Hippocampal formation (tissue), 2 donors: ENCODE data around the gene SMC1B.
"Not testable (repeated sequence)": the region's sequence is repeated elsewhere in the genome, so short reads cannot be mapped to it uniquely, and the experiment has no call there.

Experiments used
- DNase-seq, 2 donors: peaks; one replicate each; lab custom pipeline; 2025; lab: John Stamatoyannopoulos, UW

SMC1B gene

GRCh38 chr22:45421349-45422055, 8.1 kb upstream of the SMC1B start:
- no peak for DNase-seq

GRCh38 chr22:45420539-45420938, 7.1 kb upstream of the SMC1B start:
- no peak for DNase-seq

- DNase-seq = no peak
These were observed 6.6 kb upstream of the SMC1B start for GRCh38 chr22:45420011-45420410.

- no peak for DNase-seq
These were observed 5.4 kb upstream of the SMC1B start for GRCh38 chr22:45418770-45419138.

- DNase-seq = no peak
These were observed 4.8 kb upstream of the SMC1B start for GRCh38 chr22:45418056-45418769.

GRCh38 chr22:45413013-45413367, 409 bp downstream of the SMC1B start:
- no peak for DNase-seq

- DNase-seq = no peak
These were observed 5.6 kb downstream of the SMC1B start for GRCh38 chr22:45407793-45408192.

- DNase-seq = no peak
These were observed 10.9 kb downstream of the SMC1B start for GRCh38 chr22:45402466-45402985.

GRCh38 chr22:45399712-45400445, 13.5 kb downstream of the SMC1B start:
- no peak for DNase-seq

- DNase-seq = no peak
These were observed 15.2 kb downstream of the SMC1B start for GRCh38 chr22:45398214-45398613.

- DNase-seq = no peak
These were observed 15.6 kb downstream of the SMC1B start for GRCh38 chr22:45397806-45398205.

GRCh38 chr22:45389546-45389945, 23.9 kb downstream of the SMC1B start:
- no peak for DNase-seq

- DNase-seq = no peak
These were observed 32.1 kb downstream of the SMC1B start for GRCh38 chr22:45381348-45381747.

- DNase-seq = no peak
These were observed 36.7 kb downstream of the SMC1B start for GRCh38 chr22:45376703-45377102.

- DNase-seq = no peak
These were observed 37.4 kb downstream of the SMC1B start for GRCh38 chr22:45376009-45376408.

- DNase-seq = not testable (repeated sequence)
These were observed 39.8 kb downstream of the SMC1B start for GRCh38 chr22:45373592-45373991.

- no peak for DNase-seq
These were observed 46.7 kb downstream of the SMC1B start for GRCh38 chr22:45366713-45367112.

GRCh38 chr22:45359627-45360026, 53.8 kb downstream of the SMC1B start:
- DNase-seq = no peak

GRCh38 chr22:45358127-45358526, 55.3 kb downstream of the SMC1B start:
- no peak for DNase-seq

- DNase-seq = no peak
These were observed 55.9 kb downstream of the SMC1B start for GRCh38 chr22:45357490-45357889.

GRCh38 chr22:45353786-45354185, 59.6 kb downstream of the SMC1B start:
- DNase-seq = no peak

GRCh38 chr22:45352757-45353156, 60.6 kb downstream of the SMC1B start:
- not testable (repeated sequence) for DNase-seq

GRCh38 chr22:45351956-45352355, 61.4 kb downstream of the SMC1B start:
- DNase-seq = no peak
